Activated naive CD4-positive, alpha-beta T cell treated with anti-CD3 and anti-CD28 coated beads for 36 hours (primary cell): ENCODE results near the gene FICD. TPM values are rescaled to one million over a fixed set of nuclear protein-coding genes. Genes with fewer than 3 reads are reported as not detected.

ENCODE experiments used
- CTCF ChIA-PET: fragments of 350-600 bp; sonication (Branson Sonifier 250); formaldehyde crosslinking; loops from one replicate; lab custom pipeline; 2021; ENCODE audit warnings: antibody characterized with exemption; lab: Charles Lee
- DNase-seq: peaks from one replicate; pipeline ENCODE4 v3.0.0-alpha.2; 2020
- H3K27ac Mint-ChIP-seq: one replicate; pipeline ENCODE4 v1.8.0; 2021; ENCODE audit warnings: mild to moderate bottlenecking, mixed read lengths
- H3K27me3 Mint-ChIP-seq: one replicate; pipeline ENCODE4 v1.8.0; 2021; ENCODE audit warnings: low read depth, mixed read lengths
- H3K36me3 Mint-ChIP-seq: one replicate; pipeline ENCODE4 v1.8.0; 2021; ENCODE audit warnings: low read depth, mixed read lengths
- H3K4me1 Mint-ChIP-seq: one replicate; pipeline ENCODE4 v1.8.0; 2021; ENCODE audit warnings: low read depth, mixed read lengths
- H3K4me3 Mint-ChIP-seq: one replicate; pipeline ENCODE4 v1.8.0; 2021; ENCODE audit warnings: mild to moderate bottlenecking, moderate library complexity, mixed read lengths
- H3K9me3 Mint-ChIP-seq: one replicate; pipeline ENCODE4 v1.8.0; 2021; ENCODE audit warnings: mixed read lengths
- intact Hi-C: fragments of 100-400 bp; cut with micrococcal nuclease; formaldehyde crosslinking; loops from one replicate; pipeline ENCODE4 v1.15.1; 2023
- total RNA-seq, 2 experiments: library from RNA; stranded (reverse); gene quantifications; one replicate each; pipeline ENCODE4 v1.2.3, GENCODE V29; 2021

FICD gene
- total RNA-seq = 1 to 10 TPM; 3.4 to 3.7 TPM

DNA sequence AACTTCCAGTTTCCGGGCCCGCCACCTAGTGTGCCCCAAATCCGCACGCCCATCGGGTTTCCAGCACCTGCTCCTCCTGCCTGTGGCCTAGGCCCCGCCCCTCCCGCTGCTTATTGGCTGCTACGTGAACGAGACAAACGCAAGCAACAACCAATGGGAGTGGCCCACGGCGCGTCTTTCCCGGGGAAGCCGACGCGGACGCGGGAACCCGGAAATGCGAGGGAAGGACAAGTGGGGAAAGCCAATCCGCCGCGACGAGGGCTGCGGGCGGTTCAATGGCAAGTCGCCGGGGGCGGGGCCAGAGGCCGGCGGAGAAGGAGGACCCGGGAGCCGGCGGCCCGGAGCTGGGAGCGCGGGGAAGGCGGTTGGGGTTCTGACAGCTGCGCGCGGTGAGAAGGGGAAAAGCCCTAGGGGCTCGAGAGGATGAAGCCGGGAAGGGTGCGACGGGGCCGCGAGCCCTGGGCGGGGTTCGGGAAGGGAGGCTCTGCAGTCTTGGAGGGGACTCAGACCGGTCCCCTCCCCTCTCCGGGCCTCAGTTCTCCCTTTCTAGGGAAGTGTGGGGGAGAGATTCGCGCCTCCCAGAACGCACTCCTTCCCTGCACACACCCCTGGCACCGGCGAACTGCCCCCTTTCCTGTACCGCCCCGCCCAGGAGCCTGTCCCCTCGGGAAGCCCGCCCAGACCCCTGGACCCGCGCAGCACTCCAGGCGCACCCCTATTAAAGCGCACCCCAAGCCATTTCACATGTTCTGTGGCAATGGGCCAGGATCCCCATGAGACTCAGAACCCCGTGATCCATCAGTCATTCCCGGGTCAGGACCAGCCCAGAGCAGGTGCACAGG, at the start of gene FICD:
Gene FICD, plus strand, starts transcription at position 305 of the 842 bp plus-strand sequence. CDS start 1,696 bp downstream, outside the sequence.
- H3K36me3 Mint-ChIP-seq = peaks cover 3% of the 10 kb centered on the region
- H3K4me1 Mint-ChIP-seq = peaks cover 28% of the 10 kb centered on the region
- CTCF ChIA-PET = interaction anchor here (0.7 kb wide), 1 partner anchor 701 kb away, joined by 3 read pairs; no protein-coding TSS in a partner anchor
- no peaks in the 10 kb centered on the region for H3K9me3 Mint-ChIP-seq
- H3K27ac Mint-ChIP-seq = peak within 1 kb of the TSS; percentile 84
- H3K27me3 Mint-ChIP-seq = no peaks in the 10 kb centered on the region
- DNase-seq = peak; percentile 100
- H3K4me3 Mint-ChIP-seq = peak within 1 kb of the TSS; percentile 90
- intact Hi-C loops = loop anchor here (1.0 to 5.0 kb wide), 10 partner anchors 46 to 830 kb away; partner anchors contain the start of genes ALKBH2, PRDM4, PWP1 and SART3

DNA sequence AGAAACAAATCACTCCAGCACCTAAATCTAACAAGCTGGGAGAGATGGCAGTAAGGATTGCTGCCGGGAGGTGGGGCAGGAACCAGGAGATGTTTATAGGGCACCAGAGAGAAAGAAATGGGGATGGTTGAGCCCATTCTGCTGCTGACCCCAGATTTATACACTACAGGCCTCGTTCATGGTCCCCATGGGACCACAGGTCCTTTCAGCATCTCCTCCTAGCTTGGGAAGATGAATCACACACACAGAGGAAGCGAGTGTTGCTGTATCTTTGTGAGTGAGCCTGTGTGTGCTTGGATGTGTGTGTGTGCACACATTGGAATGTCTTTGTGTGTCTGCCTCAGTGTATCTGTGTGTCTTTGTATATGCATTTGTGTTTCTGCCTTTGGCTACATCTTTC, 49.7 kb upstream of the FICD start:
- intact Hi-C loops = no loop called here
- no peak for DNase-seq
- no peaks in the 10 kb centered on the region for H3K36me3 Mint-ChIP-seq
- no peaks in the 10 kb centered on the region for H3K4me1 Mint-ChIP-seq
- H3K27me3 Mint-ChIP-seq = peaks cover 27% of the 10 kb centered on the region
- no peak overlapping the region for H3K4me3 Mint-ChIP-seq
- no peak overlapping the region for H3K27ac Mint-ChIP-seq
- H3K9me3 Mint-ChIP-seq = no peaks in the 10 kb centered on the region
- CTCF ChIA-PET = no interaction called here

DNA sequence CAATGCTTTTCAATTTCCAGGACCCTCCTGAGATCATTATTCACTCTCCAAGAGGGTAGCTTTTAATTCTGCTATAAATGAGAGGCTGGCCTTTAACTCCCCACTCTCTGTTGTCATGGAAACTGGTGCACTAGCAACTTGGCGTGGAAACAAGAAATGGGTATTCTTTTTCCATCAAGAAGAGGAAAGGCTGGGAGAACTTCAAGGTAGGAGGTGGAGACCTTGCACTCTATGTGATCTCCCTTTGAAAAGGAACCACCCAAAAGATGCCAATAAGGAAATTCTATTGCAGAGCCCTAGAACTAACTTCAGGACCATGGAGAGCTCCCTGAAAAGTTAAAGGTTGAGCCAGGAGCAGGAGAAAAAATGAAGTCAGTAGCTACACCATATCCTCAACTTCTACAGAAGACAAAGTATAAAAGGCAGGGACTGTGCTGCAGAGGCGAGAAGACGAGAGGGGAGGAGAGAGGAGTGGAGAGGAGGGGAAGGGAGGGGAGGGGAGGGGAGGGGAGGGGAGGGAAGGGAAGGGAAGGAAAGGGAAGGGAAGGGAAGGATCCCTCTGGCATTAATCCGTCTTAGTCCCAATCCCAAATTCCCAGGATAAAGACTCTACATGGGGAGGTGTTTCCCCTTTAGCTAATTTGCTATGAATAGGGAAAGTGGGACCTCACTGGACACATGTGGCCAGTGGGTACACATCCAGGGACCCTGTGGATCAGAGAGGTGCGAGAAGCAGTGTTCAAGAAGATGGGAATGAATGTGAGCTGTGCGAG, 46.7 kb upstream of the FICD start:
- H3K4me3 Mint-ChIP-seq = no peak overlapping the region
- no peak overlapping the region for H3K27ac Mint-ChIP-seq
- CTCF ChIA-PET = interaction anchor here (0.6 to 2.0 kb wide), 2 partner anchors 11 to 143 kb away, joined by 3 to 5 read pairs; no protein-coding TSS in a partner anchor
- peak; percentile 10 for DNase-seq
- no peaks in the 10 kb centered on the region for H3K36me3 Mint-ChIP-seq
- no peaks in the 10 kb centered on the region for H3K4me1 Mint-ChIP-seq
- H3K9me3 Mint-ChIP-seq = no peaks in the 10 kb centered on the region
- intact Hi-C loops = no loop called here
- H3K27me3 Mint-ChIP-seq = peaks cover 15% of the 10 kb centered on the region

DNA sequence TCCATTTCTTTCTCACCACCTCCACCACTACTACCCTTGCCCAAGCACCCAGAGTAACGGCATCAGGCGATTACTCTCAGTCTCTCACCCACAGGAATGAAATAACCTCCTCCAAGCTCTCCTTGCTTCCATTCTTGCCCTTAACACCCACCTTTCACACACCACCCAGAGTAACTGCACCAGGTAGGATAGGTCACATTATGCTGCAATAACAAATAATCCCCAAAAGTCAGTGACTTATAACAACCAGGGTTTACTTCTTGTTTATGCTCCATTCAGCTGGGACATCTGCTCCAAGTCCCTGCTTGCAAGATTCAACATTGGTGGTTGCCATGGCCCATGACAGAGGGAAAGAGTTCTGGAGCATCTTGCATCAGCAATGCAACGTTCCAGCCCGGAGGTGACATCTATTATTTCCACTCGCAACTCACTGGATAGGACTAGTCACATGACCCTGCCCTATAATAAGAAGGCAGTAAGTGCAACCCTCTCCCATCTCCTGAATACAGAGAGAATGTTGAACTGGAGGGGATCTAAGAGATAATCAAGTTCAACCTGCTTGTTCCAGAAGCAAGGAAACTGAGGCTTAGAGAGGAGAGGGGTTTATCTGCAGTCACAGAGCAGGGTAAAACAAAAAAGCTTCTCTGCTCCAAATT, 41.5 kb upstream of the FICD start:
- Mint-ChIP-seq H3K36me3 (no peaks in the 10 kb centered on the region), H3K27ac (no peak overlapping the region), H3K4me1 (no peaks in the 10 kb centered on the region), H3K27me3 (peaks cover 6% of the 10 kb centered on the region), H3K9me3 (no peaks in the 10 kb centered on the region), H3K4me3 (no peak overlapping the region)
- intact Hi-C loops = no loop called here
- no peak for DNase-seq
- CTCF ChIA-PET = interaction anchor here (1.2 kb wide), 1 partner anchor 411 kb away, joined by 3 read pairs; no protein-coding TSS in a partner anchor

DNA sequence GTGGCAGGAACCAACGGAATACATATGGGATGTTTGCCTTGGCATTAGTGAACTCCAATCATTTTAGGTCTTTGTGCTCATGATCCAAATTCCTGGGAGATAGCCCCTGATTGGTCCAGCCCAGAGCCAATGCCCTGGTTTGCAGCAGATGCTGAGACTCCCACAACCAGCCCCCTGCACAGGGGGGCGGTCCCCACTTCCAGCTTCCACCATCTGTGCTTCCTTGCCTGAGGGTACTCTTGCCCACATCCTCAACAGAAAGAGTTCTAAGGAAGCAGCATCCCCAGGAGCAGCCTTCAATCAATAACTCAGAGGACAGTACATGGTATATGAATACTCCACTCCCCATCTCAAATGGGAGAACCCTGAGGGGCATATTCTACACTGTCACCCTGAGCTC, 39.7 kb upstream of the FICD start:
- H3K4me1 Mint-ChIP-seq = no peaks in the 10 kb centered on the region
- intact Hi-C loops = no loop called here
- CTCF ChIA-PET = no interaction called here
- no peak for DNase-seq
- H3K36me3 Mint-ChIP-seq = no peaks in the 10 kb centered on the region
- no peaks in the 10 kb centered on the region for H3K9me3 Mint-ChIP-seq
- H3K27me3 Mint-ChIP-seq = peaks cover 3% of the 10 kb centered on the region
- no peak overlapping the region for H3K27ac Mint-ChIP-seq
- no peak overlapping the region for H3K4me3 Mint-ChIP-seq

DNA sequence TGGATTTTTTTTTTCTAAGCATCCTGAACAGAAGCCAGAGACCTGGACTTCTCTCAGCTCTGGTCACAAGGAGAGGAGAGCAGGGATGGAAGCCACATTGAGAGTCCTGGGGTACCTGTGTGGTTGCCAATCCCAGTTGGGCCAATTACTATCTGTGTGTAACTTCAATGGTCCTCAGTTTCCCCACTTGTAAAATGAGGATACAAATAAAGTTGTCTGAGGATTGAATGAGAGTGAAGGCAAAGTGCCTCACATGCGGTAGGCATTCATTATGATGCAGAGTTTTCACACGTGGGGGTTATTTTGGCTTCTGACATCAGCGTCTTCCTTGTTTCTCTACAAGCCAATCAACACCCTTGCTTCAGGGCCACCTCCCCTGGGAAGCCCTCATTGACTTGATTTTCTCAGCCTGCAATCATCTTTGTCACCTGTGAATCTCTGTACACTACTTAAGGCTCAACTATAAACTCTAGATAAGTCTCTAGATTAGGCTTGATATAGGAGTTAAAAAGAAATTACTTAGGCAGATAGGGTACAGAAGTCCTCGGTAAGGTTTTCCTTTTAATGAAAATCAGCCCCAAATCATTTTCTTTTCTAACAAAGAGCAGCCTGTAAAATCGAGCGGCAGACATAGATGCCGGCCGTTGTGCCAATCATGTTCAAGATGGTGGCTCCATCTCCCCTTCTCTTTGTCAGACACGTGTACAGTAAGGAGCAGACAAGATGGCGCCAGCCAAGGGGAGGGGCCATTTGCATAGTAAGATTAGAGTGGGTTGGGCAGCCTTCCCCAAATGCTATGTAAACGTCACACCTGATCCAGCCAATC, 37.8 kb upstream of the FICD start:
- intact Hi-C loops = no loop called here
- no peak for DNase-seq
- Mint-ChIP-seq H3K9me3 (no peaks in the 10 kb centered on the region), H3K27me3 (peaks cover 9% of the 10 kb centered on the region), H3K27ac (no peak overlapping the region), H3K4me3 (no peak overlapping the region), H3K4me1 (no peaks in the 10 kb centered on the region), H3K36me3 (no peaks in the 10 kb centered on the region)
- CTCF ChIA-PET = no interaction called here

DNA sequence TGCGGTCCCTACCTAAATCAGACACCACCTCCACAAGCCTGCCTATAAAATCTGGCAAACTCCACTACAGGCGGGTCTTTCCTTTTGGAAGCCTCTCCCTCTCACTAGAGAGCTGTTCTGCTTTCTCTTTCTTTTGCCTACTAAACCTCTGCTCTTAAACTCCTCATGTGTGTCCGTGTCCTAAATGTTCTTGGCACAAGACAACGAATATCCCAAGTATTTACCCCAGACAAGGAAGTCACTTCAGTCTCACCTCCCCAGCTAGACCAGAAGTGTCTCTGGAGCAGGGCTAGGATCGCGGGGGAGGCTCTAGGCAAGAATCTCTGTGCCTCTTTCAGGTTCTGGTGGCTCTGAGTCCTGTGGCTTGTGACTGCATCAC, 37.2 kb upstream of the FICD start:
- Mint-ChIP-seq H3K4me3 (no peak overlapping the region), H3K36me3 (no peaks in the 10 kb centered on the region), H3K9me3 (no peaks in the 10 kb centered on the region), H3K27ac (no peak overlapping the region), H3K27me3 (peaks cover 9% of the 10 kb centered on the region), H3K4me1 (no peaks in the 10 kb centered on the region)
- CTCF ChIA-PET = no interaction called here
- intact Hi-C loops = no loop called here
- no peak for DNase-seq

DNA sequence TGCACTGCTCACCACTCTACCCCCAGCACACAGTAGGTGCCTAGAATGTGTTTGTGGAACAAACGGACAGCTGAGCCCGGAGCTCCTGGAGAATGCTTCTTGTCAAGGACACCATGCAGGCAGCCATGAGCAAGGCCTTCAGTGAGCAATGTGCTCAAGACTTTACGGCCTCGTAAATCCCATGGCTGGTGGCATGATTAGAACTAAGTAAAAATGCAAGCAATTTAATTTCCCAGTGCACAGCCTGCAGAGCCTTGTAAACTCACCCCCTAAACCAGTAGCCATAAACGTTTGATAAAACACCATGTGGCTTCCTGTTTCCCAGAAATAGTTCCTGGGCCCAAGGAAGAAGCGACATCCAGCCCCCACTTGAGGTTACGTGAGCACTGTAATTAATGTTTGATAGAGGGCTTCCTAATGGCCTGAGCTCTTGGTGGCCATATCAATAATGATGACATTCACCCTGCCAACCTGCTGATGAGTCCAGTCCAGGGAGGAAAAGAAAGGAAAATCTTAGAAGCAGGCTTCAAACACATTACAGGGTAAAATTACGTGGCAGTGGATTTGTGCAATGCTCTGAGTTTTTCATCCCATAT, 36.4 kb upstream of the FICD start:
- no peak for DNase-seq
- intact Hi-C loops = no loop called here
- Mint-ChIP-seq H3K27me3 (peaks cover 9% of the 10 kb centered on the region), H3K9me3 (no peaks in the 10 kb centered on the region), H3K36me3 (no peaks in the 10 kb centered on the region), H3K4me3 (no peak overlapping the region), H3K27ac (no peak overlapping the region), H3K4me1 (no peaks in the 10 kb centered on the region)
- CTCF ChIA-PET = no interaction called here

DNA sequence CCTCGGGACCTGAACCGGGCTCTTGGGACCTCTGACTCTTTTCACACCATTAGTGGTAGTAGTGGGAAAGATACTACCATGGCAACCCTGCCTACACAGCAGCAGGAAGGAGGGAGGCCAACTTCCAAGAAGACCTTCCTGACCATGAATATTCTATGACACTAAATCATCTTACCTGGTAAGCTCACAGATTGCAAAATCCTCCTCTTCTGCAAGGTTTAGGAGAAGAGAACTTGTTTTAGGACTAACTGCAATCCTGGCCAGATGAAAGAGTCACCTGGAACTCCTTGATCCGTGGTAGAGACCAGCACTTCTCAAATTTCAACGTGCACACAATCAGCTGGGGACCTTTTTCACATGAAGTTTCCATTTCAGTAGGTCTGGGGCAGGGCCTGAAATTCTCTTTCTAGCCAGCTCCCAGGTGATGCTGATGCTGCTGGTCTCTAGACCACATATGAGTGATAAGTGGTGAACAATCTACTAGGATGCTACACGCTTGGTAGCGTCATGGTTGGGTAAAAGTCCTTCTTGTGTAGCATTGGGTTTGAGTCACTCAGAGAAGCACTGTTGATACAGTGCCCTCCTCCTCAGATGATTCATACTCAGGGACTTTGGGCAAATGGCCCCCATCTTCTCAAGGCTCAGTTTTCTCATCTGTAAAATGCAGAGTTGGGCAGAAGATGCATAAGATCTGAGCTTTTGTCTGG, 35.6 kb upstream of the FICD start:
- CTCF ChIA-PET = no interaction called here

DNA sequence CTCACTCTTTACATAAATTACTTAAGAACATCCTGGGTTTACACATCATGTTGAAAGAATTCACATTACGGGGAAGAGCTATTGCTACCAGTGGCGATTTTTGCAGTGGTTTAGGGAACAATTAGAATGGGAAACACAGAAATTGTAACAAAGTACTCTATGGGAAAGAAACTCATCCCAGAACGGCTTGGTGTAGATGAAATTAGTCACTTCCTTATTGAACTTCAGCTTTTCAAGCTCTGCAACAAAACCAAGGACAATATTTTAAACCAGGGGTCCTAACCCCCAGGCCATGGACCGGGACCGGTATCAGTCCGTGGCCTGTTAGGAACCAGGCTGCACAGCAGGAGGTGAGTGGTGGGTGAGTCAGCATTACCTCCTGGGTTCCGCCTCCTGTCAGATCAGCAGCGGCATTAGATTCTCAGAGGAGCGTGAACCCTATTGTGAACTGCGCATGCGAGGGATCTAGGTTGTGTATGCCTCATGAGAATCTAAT, 32.3 kb upstream of the FICD start:
- H3K9me3 Mint-ChIP-seq = peaks cover 5% of the 10 kb centered on the region
- no peaks in the 10 kb centered on the region for H3K36me3 Mint-ChIP-seq
- H3K4me3 Mint-ChIP-seq = no peak overlapping the region
- peaks cover 11% of the 10 kb centered on the region for H3K27me3 Mint-ChIP-seq
- H3K27ac Mint-ChIP-seq = no peak overlapping the region
- CTCF ChIA-PET = interaction anchor here (0.5 to 1.8 kb wide), 2 partner anchors 12 to 553 kb away, joined by 4 to 6 read pairs; no protein-coding TSS in a partner anchor
- H3K4me1 Mint-ChIP-seq = no peaks in the 10 kb centered on the region
- no peak for DNase-seq
- intact Hi-C loops = no loop called here

More for the DNA sequence above, 35.6 kb upstream of the FICD start:
- H3K4me3 Mint-ChIP-seq = no peak overlapping the region
- H3K36me3 Mint-ChIP-seq = no peaks in the 10 kb centered on the region
- DNase-seq = no peak
- no peaks in the 10 kb centered on the region for H3K4me1 Mint-ChIP-seq
- intact Hi-C loops = no loop called here
- peaks cover 9% of the 10 kb centered on the region for H3K27me3 Mint-ChIP-seq
- H3K9me3 Mint-ChIP-seq = no peaks in the 10 kb centered on the region
- no peak overlapping the region for H3K27ac Mint-ChIP-seq
